Measurements from ENCODE around the gene CD2AP.
A peak's percentile ranks its signal among the peaks of the same experiment; 100 is the strongest.

Gene CD2AP

DNA sequence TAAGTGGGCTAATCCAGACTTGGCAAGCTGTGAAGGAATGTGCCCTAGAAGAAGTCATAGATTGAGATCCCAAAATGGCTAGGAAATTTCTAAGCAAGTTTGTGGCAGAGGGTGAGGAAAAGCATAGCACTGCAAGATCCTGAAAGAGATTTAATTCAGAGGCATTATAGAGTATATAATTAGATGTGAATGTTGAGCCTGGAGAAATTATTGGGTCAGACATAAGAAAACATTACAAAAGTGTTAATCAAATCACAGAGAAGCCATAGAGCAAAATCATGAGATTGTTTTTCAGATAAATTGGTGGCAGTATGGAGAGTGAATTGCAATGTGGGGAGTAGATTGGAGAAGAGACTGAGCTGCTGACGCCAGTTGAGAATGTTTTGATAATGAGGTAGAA lies 90.0 kb downstream of the CD2AP start:
- DNase-seq (ENCODE audit: low spot score): no peak

DNA sequence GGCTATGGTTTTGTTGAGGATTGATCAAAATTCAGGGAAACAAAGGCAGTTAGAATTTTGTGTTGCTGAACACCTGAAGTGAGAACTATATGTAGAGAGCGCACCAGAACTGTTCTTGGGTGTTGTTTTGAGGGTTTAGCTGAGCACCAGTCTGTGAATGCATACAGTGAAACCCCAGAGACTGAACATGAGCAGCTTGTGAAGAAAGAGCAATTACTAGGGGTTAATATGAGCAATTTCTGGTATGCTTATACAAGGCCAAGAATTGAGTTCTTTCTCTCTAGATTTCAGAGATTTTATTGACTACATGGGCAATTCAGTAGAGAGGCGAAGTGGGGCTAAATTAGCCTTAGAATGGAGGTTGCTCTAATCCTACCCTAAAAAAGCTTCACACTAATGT lies 93.9 kb downstream of the CD2AP start:
- no peak for DNase-seq (ENCODE audit: low spot score)

DNA sequence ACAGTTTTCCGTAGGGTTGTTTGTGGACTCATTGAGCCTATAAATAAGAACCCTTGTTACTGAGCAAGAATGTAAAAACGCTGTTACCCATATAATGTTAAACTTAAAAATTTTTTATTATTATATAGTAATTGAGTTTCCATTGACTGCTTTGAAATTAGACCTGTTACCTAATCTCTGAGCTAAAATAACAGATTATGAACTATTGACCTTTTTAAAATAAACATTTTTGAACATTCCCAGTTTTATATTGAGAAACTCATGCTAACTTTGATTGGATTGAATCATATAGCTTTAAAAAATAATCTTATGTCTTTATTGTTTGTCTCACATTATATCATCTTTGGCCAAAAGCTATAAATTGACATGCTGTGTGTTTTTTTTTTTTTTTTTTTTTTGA lies 95.5 kb downstream of the CD2AP start:
- DNase-seq (ENCODE audit: low spot score): no peak

DNA sequence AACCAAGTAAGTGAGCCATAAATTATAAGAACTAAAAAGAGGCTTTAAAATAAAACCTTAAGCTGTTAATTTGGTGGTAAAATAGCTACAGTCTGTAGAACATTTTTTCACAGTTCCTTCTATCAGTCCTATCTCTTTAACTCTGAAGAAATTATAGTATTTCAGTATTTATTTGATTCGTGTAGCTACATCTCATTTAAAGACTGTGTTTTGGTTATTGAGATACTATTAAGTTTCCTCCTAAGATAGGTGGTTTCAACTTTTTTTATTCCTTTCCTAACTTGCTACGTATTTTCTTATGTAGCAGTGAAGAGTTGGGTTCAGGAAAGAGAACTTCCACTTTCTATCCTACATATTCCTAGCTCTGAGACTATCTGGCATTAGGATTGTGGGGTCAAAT lies 97.2 kb downstream of the CD2AP start:
- no peak for DNase-seq (ENCODE audit: low spot score)

DNA sequence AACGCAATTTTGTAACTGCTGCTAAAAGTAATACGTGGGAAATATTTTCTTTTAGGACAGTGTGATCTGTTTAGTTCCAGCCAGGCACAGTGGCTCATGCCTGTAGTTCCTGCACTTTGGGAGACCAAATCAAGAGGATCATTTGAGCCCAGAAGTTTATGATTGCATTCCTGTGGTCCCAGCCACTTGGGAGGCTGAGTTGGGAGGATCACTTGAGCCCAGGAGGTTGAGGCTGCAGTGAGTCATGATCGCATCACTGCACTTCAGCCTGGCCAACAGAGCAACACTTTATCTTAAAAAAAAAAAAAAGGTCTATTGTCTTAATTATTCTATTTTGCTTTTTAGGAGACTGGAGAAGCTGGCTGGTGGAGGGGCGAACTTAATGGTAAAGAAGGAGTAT lies 101.5 kb downstream of the CD2AP start:
- DNase-seq (ENCODE audit: low spot score): no peak

DNA sequence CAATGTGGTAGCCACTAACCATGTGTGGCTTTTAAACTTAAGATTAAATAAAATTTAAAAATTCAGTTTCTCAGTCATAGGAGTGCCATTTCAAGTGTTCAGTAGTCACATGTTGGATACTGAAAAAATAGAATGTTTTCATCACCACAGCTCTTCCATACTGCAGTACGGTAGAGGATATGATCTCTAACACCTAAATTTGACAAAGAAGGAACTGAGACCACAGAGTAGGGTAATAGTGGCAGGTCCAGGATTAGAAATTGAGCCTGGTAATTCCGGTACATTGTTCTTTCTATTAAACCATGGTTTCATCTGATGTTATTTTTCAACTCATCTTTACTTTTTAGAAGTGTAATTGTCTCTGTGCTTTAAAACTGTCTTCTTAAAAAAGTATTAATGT lies 104.0 kb downstream of the CD2AP start:
- DNase-seq (ENCODE audit: low spot score): no peak

DNA sequence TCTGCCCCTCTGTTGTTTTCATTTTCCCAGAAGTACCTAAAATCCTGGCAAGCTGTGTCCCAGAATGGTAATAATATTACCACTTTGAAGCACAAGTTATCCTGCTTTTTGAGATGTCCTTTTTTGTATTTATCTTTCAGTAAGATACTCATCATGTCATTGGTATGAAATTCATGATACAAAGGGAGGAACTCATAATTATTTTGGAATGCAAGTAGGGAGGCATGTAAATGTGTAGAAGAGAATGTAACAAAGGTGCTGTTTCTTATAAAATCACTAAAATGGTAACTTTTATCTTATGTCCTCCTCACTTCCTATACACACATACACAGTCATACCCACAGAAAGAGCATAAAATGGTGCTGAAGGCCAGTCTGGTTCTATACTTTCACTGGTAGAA lies 109.9 kb downstream of the CD2AP start:
- DNase-seq (ENCODE audit: low spot score): no peak

DNA sequence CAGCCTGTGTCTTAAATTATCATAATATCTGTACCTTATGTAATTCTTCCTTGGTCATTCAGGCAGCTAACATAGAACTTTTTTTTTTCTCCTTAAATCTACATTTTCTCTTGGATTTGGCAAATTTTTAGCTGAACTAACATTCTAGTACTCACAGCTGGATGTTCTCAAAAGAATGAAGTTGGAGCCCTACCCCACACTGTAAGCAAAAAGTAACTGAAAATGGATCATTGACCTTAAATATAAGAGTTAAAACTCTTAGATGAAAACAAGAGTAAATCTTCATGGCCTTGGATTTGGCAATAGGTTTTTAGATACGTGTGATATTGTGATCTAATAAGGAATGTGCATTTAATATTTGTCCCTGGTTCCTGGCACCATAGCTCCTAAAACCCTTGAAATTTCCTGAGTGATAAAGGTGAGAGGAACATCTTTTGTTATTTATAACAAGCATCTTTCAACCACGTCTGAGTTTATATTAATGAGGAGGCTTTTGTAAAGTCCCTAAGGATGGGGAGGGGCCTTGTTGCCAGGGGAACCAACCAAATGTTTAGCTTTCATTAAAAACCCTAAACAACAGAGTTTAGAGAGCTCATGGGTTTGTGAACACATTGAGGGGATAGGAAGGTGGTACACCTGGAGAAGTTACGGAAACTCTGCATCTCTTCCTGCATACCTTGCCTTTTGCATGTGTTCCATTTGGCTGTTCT lies 114.7 kb downstream of the CD2AP start:
- no peak for DNase-seq (ENCODE audit: low spot score)

DNA sequence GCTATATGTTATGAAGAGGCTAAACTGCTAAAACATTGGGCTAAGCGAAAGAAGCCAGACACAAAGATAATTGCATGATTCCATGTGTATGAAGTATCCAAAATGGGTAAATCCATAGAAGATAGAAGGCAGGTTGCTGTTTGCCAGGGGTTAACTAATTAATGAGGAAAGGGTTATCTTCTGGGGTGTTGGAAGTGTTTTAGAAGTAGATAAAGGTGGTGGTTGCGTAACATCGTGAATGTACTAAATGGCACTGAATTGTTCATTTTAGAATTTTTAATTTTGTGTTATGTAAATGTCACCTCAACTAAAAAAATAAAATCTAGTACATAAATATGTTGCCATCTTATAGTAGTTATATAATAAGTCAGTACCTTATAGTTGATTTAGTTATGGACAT lies 116.4 kb downstream of the CD2AP start:
- DNase-seq (ENCODE audit: low spot score): no peak

DNA sequence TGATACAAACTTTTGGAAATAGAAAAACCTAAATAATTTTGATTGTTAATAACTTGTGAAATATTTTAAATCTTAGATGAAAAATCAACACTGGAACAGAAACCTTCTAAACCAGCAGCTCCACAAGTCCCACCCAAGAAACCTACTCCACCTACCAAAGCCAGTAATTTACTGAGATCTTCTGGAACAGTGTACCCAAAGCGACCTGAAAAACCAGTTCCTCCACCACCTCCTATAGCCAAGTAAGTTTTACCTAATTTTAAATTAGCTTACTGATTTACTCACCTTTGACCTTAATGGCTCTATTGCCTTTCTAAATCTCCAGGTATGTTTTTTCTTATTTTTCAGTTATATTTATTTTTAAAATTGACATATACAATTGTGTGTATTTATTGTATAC lies 118.2 kb downstream of the CD2AP start:
- no peak for DNase-seq (ENCODE audit: low spot score)

DNA sequence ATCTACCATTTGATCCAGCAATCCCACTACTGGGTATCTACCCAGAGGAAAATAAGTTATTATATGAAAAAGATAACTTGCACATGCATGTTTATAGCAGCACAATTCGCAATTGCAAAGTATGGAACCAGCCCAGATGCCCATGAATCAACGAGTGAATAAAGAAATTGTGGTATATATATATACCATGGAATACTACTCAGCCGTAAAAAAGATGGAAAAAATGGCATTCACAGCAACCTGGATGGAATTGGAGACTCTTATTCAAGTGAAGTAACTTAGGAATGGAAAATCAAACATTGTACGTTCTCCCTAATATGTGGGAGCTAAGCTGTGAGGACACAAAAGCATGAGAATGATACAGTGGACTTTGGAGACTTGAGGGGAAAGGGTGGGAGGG lies 120.8 kb downstream of the CD2AP start:
- no peak for DNase-seq (ENCODE audit: low spot score)

DNA sequence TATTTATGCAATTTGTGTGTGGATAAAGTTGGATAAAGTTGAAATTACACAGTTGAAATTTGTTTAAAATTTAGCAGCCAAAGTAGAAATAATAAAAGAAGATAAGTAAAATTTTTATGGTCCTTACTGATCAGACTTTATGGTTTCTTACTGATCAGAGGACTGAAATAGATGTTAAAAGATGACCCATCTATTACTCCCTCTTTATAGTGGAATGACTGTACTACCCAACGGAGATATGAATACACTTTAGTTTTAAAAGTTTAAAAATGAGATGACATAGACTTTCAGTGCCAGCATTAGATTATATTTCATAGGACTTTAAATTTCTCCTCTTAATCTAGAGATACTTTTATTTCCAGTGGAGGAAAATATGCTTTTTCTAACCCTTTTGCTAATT lies 121.9 kb downstream of the CD2AP start:
- no peak for DNase-seq (ENCODE audit: low spot score)

DNA sequence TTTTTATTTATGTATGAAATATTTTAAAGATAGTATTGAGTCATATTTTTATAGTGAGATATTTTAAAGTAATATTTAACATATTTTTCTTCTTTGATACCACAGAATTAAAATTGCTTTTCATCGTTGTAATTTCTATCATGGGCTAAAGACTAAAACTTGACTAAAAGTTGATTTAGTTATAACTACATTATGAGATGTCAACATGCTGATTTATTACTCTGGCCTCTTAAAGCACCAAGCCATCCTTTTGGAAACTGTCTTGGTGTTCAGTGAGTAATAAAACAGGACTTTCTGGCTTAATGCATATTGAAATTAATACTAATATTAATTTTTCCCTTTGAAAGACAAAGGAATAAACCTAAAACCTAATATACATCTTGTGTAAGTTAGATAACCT lies 125.6 kb downstream of the CD2AP start:
- DNase-seq (ENCODE audit: low spot score): no peak

DNA sequence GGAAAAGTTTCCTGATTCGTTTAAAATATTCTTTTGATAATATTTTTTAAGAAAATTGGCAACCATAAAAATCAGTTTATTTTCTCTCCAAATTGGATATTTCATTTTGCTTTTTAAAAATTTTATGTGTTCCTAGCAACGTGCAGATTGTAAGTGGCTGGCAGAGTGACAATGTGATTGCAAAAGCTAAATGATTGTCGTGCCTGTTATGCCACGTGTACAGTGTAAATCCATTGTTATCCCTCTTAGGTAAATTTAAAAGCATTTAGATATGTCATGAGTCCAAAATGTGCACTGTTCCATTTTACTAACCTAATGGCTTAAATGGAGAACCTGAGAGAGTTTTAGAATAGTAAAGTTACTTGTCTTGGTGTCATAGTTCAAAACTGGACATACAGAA lies 126.4 kb downstream of the CD2AP start:
- DNase-seq (ENCODE audit: low spot score): no peak

DNA sequence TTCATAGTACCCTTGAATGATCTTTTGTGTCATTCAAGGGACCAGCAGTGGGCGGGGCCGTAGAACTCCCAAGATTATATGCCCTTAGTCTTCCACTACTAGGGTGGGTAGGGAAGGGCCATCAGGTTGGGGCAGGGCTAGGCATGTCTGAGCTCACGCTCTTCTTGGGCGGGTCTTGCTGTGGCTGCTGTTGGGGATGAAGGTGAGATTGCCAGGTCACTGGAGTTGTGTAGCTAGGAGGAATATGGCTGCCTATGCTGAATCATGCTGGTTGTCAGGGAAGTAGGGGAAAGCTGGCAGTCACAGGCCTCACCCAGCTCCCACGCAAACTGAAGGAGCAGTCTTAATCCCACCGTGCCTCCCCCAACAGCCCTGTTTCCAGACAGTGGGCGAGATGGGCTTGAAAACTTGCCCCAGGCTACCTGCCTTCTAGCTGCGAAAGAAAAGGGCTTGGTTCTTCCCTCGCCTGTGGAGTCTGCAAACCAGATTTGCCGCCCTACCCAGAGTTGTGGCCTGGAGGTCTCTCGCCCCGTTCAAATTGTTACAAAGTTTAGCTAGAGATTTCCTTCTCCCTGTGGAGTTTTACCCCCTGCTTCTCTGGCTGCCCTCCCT lies 144.4 kb downstream of the CD2AP start:
- DNase-seq (ENCODE audit: low spot score): no peak

DNA sequence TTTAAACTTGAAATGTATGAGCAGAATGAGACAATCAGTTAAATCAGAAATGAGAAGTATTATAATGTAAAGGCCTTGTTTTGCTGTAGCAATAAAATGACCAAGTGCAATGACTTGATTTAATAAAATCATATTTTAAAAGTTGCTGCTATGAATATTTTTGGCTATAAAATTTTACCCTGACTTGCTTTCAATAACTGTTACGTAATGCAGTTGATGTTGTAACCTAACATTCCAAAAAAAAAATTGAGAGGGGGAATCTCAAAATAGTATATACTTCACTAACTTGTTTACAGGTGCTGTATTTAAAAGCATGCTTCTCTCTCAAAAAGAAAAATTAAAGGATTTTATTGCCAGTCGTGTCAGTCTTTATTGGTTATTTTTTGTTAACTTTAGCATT lies 149.2 kb downstream of the CD2AP start:
- DNase-seq (ENCODE audit: low spot score): no peak

DNA sequence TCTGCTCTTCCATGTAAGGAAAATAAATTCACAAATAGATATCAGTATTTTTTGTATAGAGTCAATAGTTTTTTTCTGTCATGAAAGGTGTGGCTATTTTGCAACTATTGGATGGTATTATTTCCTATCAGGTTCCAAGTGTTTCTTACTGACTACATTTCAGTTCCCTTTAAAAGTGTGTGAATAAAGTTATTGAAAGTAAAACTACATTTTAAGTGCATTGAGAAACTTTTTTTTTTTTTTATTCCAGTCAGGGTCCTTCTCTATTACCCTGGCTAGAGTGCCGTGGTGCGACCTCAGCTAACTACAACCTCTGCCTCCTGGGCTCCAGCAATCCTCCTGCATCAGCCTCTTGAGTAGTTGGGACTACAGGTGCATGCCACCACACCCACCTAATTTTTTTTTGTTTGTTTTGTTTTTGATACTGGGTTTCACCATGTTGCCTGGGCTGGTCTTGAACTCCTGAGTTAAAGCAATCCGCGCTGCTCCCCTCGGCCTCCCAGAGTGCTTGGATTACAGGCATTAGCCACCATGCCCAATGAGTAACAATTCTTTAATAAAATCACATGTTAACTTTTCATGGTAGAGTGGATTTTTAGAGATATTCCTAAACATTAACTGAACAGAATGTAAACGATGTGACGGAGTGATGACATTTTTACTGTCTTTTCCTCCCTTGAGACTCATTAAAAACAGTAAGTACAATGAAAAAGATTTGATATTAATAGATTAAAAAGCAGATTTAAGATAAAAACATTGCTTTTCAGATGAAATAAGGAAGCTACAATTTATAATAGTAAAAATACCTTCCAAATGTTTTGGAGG lies 151.1 kb downstream of the CD2AP start:
- DNase-seq (ENCODE audit: low spot score): no peak

DNA sequence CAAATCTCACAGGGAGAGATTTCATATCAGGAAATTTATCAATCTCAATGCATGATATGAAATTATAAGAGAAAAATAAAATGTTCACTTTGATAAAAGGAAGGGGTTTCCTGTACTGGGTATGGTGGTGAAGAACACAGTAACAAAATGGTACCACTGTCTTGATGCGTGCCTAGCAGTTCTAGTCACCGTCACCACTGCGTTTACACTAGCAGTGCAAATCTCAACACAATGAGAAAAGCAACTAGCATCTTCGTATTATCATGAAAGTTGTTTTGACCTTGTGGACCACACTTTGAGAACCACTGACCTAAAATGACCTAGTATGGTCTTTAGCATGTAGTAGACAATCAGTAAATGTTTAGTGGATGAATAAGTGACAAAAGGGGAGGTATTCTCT lies 152.4 kb downstream of the CD2AP start:
- no peak for DNase-seq (ENCODE audit: low spot score)

DNA sequence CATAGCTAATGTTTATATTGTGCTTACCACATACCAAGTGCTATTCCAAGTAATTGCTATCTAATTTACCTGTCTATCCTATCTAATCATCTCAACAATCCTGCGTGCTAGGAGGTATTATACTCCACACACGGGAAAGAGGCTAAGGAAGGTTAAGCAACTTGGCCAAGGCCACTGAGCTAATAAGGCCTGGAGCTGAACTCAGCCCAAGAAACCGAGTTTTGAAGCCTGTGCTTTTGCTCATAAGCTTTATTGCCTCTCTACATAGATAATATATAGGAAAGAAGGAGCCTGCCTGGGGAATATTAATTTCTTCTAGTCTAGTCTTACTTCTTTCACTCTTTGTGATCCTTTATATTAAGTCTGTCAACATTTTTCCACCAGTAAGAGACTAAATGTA lies 153.0 kb downstream of the CD2AP start:
- DNase-seq (ENCODE audit: low spot score): no peak

DNA sequence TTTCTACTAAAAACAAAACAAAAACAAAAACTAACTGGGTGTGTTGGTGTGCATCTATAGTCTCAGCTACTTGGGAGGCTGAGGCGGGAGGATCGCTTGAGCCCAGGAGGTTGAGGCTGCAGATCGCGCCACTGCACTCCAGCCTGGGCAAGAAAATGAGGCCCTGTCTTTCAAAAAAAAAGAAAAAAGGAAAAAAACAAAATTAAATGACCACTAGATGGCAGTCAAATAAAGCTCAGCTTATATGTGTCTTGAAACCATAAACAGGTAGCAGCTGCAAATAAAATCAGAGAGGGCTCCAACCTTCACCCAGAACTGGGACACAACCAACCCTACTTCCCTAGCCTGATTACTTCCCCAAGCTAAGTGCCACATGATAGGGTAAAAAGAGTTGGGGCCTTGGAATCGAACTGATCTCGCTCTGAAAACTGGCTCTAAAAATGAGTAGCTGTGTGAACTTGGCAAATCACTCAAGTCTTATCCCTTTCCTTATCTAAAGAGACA lies 153.7 kb downstream of the CD2AP start:
- DNase-seq (ENCODE audit: low spot score): peak; percentile 34

DNA sequence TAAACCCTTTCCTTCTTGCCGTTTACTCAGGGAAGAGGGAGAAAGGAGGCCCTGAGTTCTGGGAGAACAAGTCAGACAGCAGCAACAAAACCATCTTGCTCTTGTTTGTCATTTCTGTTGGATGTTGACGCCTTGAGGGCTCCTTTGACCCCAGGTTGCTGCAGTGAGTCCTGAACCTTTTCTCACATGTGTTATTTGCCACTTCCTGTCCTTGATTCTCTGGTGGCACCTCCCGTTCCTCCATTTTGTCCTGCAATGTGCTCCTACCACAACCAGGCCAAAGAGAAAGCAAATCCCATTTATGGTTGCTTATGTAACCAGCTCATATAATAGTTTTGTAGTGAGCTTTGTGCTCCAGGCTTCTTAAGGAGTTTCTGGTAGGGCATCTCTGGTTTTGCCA lies 154.2 kb downstream of the CD2AP start:
- DNase-seq (ENCODE audit: low spot score): no peak

DNA sequence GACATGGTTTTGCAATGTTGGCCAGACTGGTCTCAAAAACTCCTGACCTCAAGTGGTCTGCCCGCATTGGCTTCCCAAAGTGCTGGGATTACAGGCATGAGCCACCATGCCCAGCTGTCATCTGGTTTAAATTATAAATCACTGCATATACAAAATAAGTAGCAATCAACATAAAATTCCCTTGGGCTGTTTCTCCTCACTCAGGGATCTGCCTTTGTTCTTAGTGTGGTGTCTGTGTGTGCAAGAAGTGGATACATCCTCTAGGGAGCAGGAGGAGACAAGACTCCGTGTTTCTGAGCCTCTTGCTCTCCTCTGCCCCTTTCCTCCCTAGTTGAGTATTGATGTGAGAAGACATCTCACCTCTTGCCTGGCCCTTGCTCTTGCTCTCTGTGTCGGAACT lies 155.6 kb downstream of the CD2AP start:
- DNase-seq (ENCODE audit: low spot score): no peak
